Activated naive CD4-positive, alpha-beta T cell treated with anti-CD3 and anti-CD28 coated beads, Interleukin-2, amount 10 ng/mL, durations not matched to agents 7 days and 5 days (primary cell): ENCODE results near the gene AMPD3.

Experiments
- CTCF ChIA-PET: fragments of 350-600 bp; sonication (Branson Sonifier 250); formaldehyde crosslinking; loops from one replicate; lab custom pipeline; 2021; ENCODE audit warnings: antibody characterized with exemption; lab: Charles Lee
- DNase-seq: peaks from one replicate; pipeline ENCODE4 v3.0.0-alpha.2; 2020
- H3K27ac Mint-ChIP-seq: one replicate; pipeline ENCODE4 v1.8.0; 2021; ENCODE audit warnings: mild to moderate bottlenecking, moderate library complexity, mixed read lengths
- H3K27me3 Mint-ChIP-seq: one replicate; pipeline ENCODE4 v1.8.0; 2021; ENCODE audit warnings: mild to moderate bottlenecking, mixed read lengths
- H3K36me3 Mint-ChIP-seq: one replicate; pipeline ENCODE4 v1.8.0; 2021; ENCODE audit warnings: mixed read lengths
- H3K4me1 Mint-ChIP-seq: one replicate; pipeline ENCODE4 v1.8.0; 2021; ENCODE audit warnings: mixed read lengths
- H3K4me3 Mint-ChIP-seq: one replicate; pipeline ENCODE4 v1.8.0; 2021; ENCODE audit warnings: mild to moderate bottlenecking, moderate library complexity, mixed read lengths
- H3K9me3 Mint-ChIP-seq: one replicate; pipeline ENCODE4 v1.8.0; 2021; ENCODE audit warnings: mixed read lengths

Gene AMPD3

GRCh38 chr11:10441652-10442503 is 13.2 kb upstream of the AMPD3 start:
- Mint-ChIP-seq H3K4me3 (no peak overlapping the region), H3K27me3 (peaks cover 12% of the 10 kb centered on the region), H3K27ac (peak overlapping the region; percentile 11), H3K4me1 (peaks cover 44% of the 10 kb centered on the region), H3K9me3 (no peaks in the 10 kb centered on the region), H3K36me3 (no peaks in the 10 kb centered on the region)
- DNase-seq: peak; percentile 41
- CTCF ChIA-PET: interaction anchor here (1.0 to 1.9 kb wide), 5 partner anchors 19 to 214 kb away, joined by 3 to 8 read pairs (median 6); partner anchors contain the start of gene RNF141

- CTCF ChIA-PET: interaction anchor here (0.8 to 1.3 kb wide), 2 partner anchors 30 to 213 kb away, joined by 3 to 5 read pairs; no protein-coding TSS in a partner anchor
- Mint-ChIP-seq H3K27ac (no peak overlapping the region), H3K9me3 (no peaks in the 10 kb centered on the region), H3K4me1 (peaks cover 54% of the 10 kb centered on the region), H3K4me3 (no peak overlapping the region), H3K27me3 (peaks cover 11% of the 10 kb centered on the region), H3K36me3 (no peaks in the 10 kb centered on the region)
- DNase-seq: no peak
These were observed 11.9 kb upstream of the AMPD3 start for GRCh38 chr11:10443152-10443551.

- H3K9me3 Mint-ChIP-seq: no peaks in the 10 kb centered on the region
- H3K27ac Mint-ChIP-seq: no peak overlapping the region
- peaks cover 54% of the 10 kb centered on the region for H3K4me1 Mint-ChIP-seq
- DNase-seq: no peak
- no peak overlapping the region for H3K4me3 Mint-ChIP-seq
- no peaks in the 10 kb centered on the region for H3K36me3 Mint-ChIP-seq
- H3K27me3 Mint-ChIP-seq: peaks cover 8% of the 10 kb centered on the region
- CTCF ChIA-PET: interaction anchor here (0.8 to 1.0 kb wide), 2 partner anchors 12 to 31 kb away, joined by 3 read pairs; no protein-coding TSS in a partner anchor
These were observed 11.3 kb upstream of the AMPD3 start for GRCh38 chr11:10443721-10444235.

GRCh38 chr11:10444725-10445315 is 10.2 kb upstream of the AMPD3 start:
- CTCF ChIA-PET: interaction anchor here (1.0 to 1.2 kb wide), 3 partner anchors 9 to 11 kb away, joined by 3 to 4 read pairs (median 3); partner anchors contain the start of gene AMPD3
- Mint-ChIP-seq H3K27ac (no peak overlapping the region), H3K4me1 (peaks cover 61% of the 10 kb centered on the region), H3K27me3 (peaks cover 9% of the 10 kb centered on the region), H3K36me3 (no peaks in the 10 kb centered on the region), H3K9me3 (no peaks in the 10 kb centered on the region), H3K4me3 (no peak overlapping the region)
- DNase-seq: peak; percentile 43

- no peak for DNase-seq
- H3K27ac Mint-ChIP-seq: no peak overlapping the region
- H3K36me3 Mint-ChIP-seq: peaks cover 2% of the 10 kb centered on the region
- CTCF ChIA-PET: interaction anchor here (0.8 kb wide), 1 partner anchor 8 kb away, joined by 4 read pairs; the partner anchor contains the start of gene AMPD3
- peaks cover 64% of the 10 kb centered on the region for H3K4me1 Mint-ChIP-seq
- no peaks in the 10 kb centered on the region for H3K9me3 Mint-ChIP-seq
- peaks cover 20% of the 10 kb centered on the region for H3K27me3 Mint-ChIP-seq
- no peak overlapping the region for H3K4me3 Mint-ChIP-seq
These were observed 7.6 kb upstream of the AMPD3 start for GRCh38 chr11:10447445-10447844.

GRCh38 chr11:10450462-10451425 is 4.3 kb upstream of the AMPD3 start:
- H3K4me1 Mint-ChIP-seq: peaks cover 57% of the 10 kb centered on the region
- CTCF ChIA-PET: interaction anchor here (0.9 kb wide), 1 partner anchor 9 kb away, joined by 6 read pairs; no protein-coding TSS in a partner anchor
- H3K36me3 Mint-ChIP-seq: peaks cover 2% of the 10 kb centered on the region
- H3K4me3 Mint-ChIP-seq: peak overlapping the region; percentile 86
- no peaks in the 10 kb centered on the region for H3K9me3 Mint-ChIP-seq
- DNase-seq: peak; percentile 65
- H3K27ac Mint-ChIP-seq: peak overlapping the region; percentile 78
- H3K27me3 Mint-ChIP-seq: peaks cover 24% of the 10 kb centered on the region

GRCh38 chr11:10451426-10452116 is 3.5 kb upstream of the AMPD3 start:
- Mint-ChIP-seq H3K27ac (peak overlapping the region; percentile 64), H3K4me3 (peak overlapping the region; percentile 86), H3K9me3 (no peaks in the 10 kb centered on the region), H3K4me1 (peaks cover 64% of the 10 kb centered on the region), H3K36me3 (peaks cover 7% of the 10 kb centered on the region), H3K27me3 (peaks cover 24% of the 10 kb centered on the region)
- CTCF ChIA-PET: interaction anchor here (0.9 to 1.1 kb wide), 4 partner anchors 8 to 203 kb away, joined by 3 to 6 read pairs (median 3); no protein-coding TSS in a partner anchor
- DNase-seq: no peak

GRCh38 chr11:10452211-10452767 is 2.8 kb upstream of the AMPD3 start:
- H3K27me3 Mint-ChIP-seq: peaks cover 24% of the 10 kb centered on the region
- peaks cover 8% of the 10 kb centered on the region for H3K36me3 Mint-ChIP-seq
- H3K27ac Mint-ChIP-seq: no peak overlapping the region
- H3K4me1 Mint-ChIP-seq: peaks cover 67% of the 10 kb centered on the region
- H3K9me3 Mint-ChIP-seq: no peaks in the 10 kb centered on the region
- CTCF ChIA-PET: interaction anchor here (0.9 to 3.2 kb wide), 4 partner anchors 39 to 202 kb away, joined by 3 to 14 read pairs (median 3); partner anchors contain the start of gene RNF141
- DNase-seq: no peak
- no peak overlapping the region for H3K4me3 Mint-ChIP-seq

- H3K27ac Mint-ChIP-seq: no peak overlapping the region
These were observed 1.8 kb upstream of the AMPD3 start for GRCh38 chr11:10453261-10453660.

GRCh38 chr11:10455637-10456487 is 798 bp downstream of the AMPD3 start:
- no peaks in the 10 kb centered on the region for H3K9me3 Mint-ChIP-seq
- H3K27me3 Mint-ChIP-seq: peaks cover 16% of the 10 kb centered on the region
- H3K4me1 Mint-ChIP-seq: peaks cover 79% of the 10 kb centered on the region
- peaks cover 15% of the 10 kb centered on the region for H3K36me3 Mint-ChIP-seq
- H3K4me3 Mint-ChIP-seq: peak overlapping the region; percentile 91
- CTCF ChIA-PET: interaction anchor here (0.8 to 7.2 kb wide), 7 partner anchors 9 to 85 kb away, joined by 3 to 44 read pairs (median 4); partner anchors contain the start of gene RNF141
- DNase-seq: peak; percentile 87
- H3K27ac Mint-ChIP-seq: peak overlapping the region; percentile 95

More at GRCh38 chr11:10453261-10453660, 1.8 kb upstream of the AMPD3 start:
- H3K27me3 Mint-ChIP-seq: peaks cover 24% of the 10 kb centered on the region
- CTCF ChIA-PET: interaction anchor here (3.2 kb wide), 1 partner anchor 88 kb away, joined by 14 read pairs; the partner anchor contains the start of gene RNF141
- peaks cover 68% of the 10 kb centered on the region for H3K4me1 Mint-ChIP-seq
- H3K36me3 Mint-ChIP-seq: peaks cover 9% of the 10 kb centered on the region
- H3K4me3 Mint-ChIP-seq: no peak overlapping the region
- DNase-seq: no peak
- H3K9me3 Mint-ChIP-seq: no peaks in the 10 kb centered on the region

GRCh38 chr11:10456519-10456918 is 1.5 kb downstream of the AMPD3 start:
- DNase-seq: peak; percentile 27
- Mint-ChIP-seq H3K4me1 (peaks cover 75% of the 10 kb centered on the region), H3K36me3 (peaks cover 16% of the 10 kb centered on the region), H3K27me3 (peaks cover 10% of the 10 kb centered on the region), H3K27ac (peak overlapping the region; percentile 95), H3K4me3 (peak overlapping the region; percentile 91), H3K9me3 (no peaks in the 10 kb centered on the region)
- CTCF ChIA-PET: interaction anchor here (0.8 to 7.2 kb wide), 7 partner anchors 12 to 84 kb away, joined by 3 to 44 read pairs (median 4); partner anchors contain the start of gene RNF141
